ENCODE results near the gene FBXO46. TPM values are rescaled to one million over a fixed set of nuclear protein-coding genes. Genes with fewer than 3 reads are reported as not detected.

Gene FBXO46
- total RNA-seq, 1 experiment from 2014 or later, result 43.9 TPM

GRCh38 chr19:45768655-45768983 lies 37.9 kb upstream of the FBXO46 start:
- no CpG with 5 or more reads among the region's 33 CpGs for WGBS (ENCODE audit: extremely low coverage, insufficient read length, low lambda C conversion rate)
- H3K4me2 ChIP-seq (ENCODE audit: insufficient read depth, insufficient read length, low read length), result peak overlapping the region; percentile 74
- peak overlapping the region; percentile 97 for H3K18ac ChIP-seq (ENCODE audit: insufficient read length, low read depth, low read length)
- peaks cover 20% of the 10 kb centered on the region for H3K23me2 ChIP-seq (ENCODE audit: insufficient read length, low read depth, low read length, poor library complexity, severe bottlenecking)
- no peak overlapping the region for H2AFZ ChIP-seq (ENCODE audit: low read length)
- Mint-ChIP-seq H3K9me3 (no peaks in the 10 kb centered on the region; a peak in 1 of 5 replicates), H3K4me1 (peaks cover 13 to 38% of the 10 kb centered on the region in 2 experiments), H3K36me3 (ENCODE audit: insufficient read depth in 1 of 3, low read depth in 3 of 3) (peaks cover 2 to 16% (median 10%) of the 10 kb centered on the region in 3 experiments; a peak in 6 of 7 replicates), H3K27me3 (ENCODE audit: low read depth) (peaks cover 3% of the 10 kb centered on the region), H3K4me3 (peak overlapping the region; percentile 93 to 94), H3K27ac (peak overlapping the region; percentile 98 to 100 (median 99))
- H3K14ac ChIP-seq (ENCODE audit: insufficient read depth, low read length), result peak overlapping the region; percentile 97
- H3T11ph ChIP-seq (ENCODE audit: low read length), result no peak overlapping the region
- H3K9ac ChIP-seq (ENCODE audit: extremely low read depth, insufficient read length, low read length), result peak overlapping the region; percentile 82
- no peak overlapping the region for H3K23ac ChIP-seq (ENCODE audit: insufficient read length, low read depth, low read length)
- H2BK20ac ChIP-seq (ENCODE audit: low read depth, low read length, poor library complexity, severe bottlenecking), result no peak overlapping the region
- no peak overlapping the region for H2BK15ac ChIP-seq (ENCODE audit: low read depth, low read length)
- peak overlapping the region; percentile 13 for H4K5ac ChIP-seq (ENCODE audit: insufficient read length, low read depth, low read length)
- H3K27me3 ChIP-seq (ENCODE audit: insufficient read depth, low read length), result no peaks in the 10 kb centered on the region
- peak overlapping the region; percentile 83 for H3K27ac ChIP-seq (ENCODE audit: insufficient read length, low read depth, low read length)
- no peaks in the 10 kb centered on the region for H4K20me1 ChIP-seq (ENCODE audit: control insufficient read depth, insufficient read depth, insufficient read length)
- TF ChIP-seq CTCF (conservative IDR thresholded peaks at IDR 0.05), result no peak
- H4K8ac ChIP-seq (replicated peaks; ENCODE audit: insufficient read length, low read depth, low read length), result no peak overlapping the region
- H3K56ac ChIP-seq (ENCODE audit: insufficient read length, low read depth, low read length), result no peak overlapping the region
- peak overlapping the region; percentile 75 for H2BK5ac ChIP-seq (ENCODE audit: insufficient read length, low read length)
- H3K4ac ChIP-seq (ENCODE audit: low read depth, low read length), result no peak overlapping the region; the same call in 1 of the 2 replicates
- H3K79me1 ChIP-seq (ENCODE audit: insufficient read depth, low read depth, low read length, poor library complexity, severe bottlenecking), result no peaks in the 10 kb centered on the region
- no peak overlapping the region for H2BK120ac ChIP-seq (ENCODE audit: low read depth, low read length, poor library complexity, severe bottlenecking)
- H4K91ac ChIP-seq (ENCODE audit: insufficient read length, low read depth, low read length), result no peak overlapping the region
- H3K79me2 ChIP-seq (ENCODE audit: insufficient read depth, low read length), result no peaks in the 10 kb centered on the region
- peaks cover 3% of the 10 kb centered on the region; the same call in 1 of the 2 replicates for H3K4me1 ChIP-seq (ENCODE audit: insufficient read depth, low read length)
- no peak for DNase-seq
- H2AK5ac ChIP-seq (ENCODE audit: insufficient read length, low read length), result no peak overlapping the region
- H3K9me3 ChIP-seq (ENCODE audit: control insufficient read depth, low read depth, low read length), result no peaks in the 10 kb centered on the region
- H2BK12ac ChIP-seq (ENCODE audit: insufficient read length, low read depth, low read length), result no peak overlapping the region
